Measurements from ENCODE around the gene ATXN10.

The ATXN10 gene

DNA sequence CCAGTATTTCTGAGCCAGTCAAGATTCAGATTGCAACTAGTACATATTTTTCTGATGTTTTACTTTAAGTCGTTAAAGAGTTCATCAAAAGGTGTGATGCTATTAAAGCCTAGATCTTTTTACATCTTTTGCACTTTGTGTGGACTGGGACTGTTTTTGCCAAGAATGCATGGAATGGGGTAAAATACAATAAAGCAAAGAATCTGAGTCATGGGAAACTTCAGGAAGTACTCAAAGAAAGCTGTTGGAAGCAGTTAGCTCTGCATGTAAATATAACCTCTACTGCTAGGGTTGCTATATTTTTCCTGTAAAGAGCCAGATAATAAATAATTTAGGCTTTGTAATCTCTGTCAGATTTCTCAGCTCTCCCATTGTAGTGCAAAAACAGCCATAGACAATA, 20.9 kb downstream of the ATXN10 start:
- TF ChIP-seq, protein P1, sequence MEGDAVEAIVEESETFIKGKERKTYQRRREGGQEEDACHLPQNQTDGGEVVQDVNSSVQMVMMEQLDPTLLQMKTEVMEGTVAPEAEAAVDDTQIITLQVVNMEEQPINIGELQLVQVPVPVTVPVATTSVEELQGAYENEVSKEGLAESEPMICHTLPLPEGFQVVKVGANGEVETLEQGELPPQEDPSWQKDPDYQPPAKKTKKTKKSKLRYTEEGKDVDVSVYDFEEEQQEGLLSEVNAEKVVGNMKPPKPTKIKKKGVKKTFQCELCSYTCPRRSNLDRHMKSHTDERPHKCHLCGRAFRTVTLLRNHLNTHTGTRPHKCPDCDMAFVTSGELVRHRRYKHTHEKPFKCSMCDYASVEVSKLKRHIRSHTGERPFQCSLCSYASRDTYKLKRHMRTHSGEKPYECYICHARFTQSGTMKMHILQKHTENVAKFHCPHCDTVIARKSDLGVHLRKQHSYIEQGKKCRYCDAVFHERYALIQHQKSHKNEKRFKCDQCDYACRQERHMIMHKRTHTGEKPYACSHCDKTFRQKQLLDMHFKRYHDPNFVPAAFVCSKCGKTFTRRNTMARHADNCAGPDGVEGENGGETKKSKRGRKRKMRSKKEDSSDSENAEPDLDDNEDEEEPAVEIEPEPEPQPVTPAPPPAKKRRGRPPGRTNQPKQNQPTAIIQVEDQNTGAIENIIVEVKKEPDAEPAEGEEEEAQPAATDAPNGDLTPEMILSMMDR (IDR thresholded peaks at IDR 0.05; ENCODE audit: low read depth, low read length, missing control alignments): no peak
- no peak overlapping the region for H3K4me3 ChIP-seq (replicated peaks; ENCODE audit: low read depth, low read length)
- no peak for DNase-seq (ENCODE audit: extremely low read depth, low read depth)

- no peak overlapping the region for H3K4me3 ChIP-seq (replicated peaks; ENCODE audit: low read depth, low read length)
- TF ChIP-seq, protein P1 (IDR thresholded peaks at IDR 0.05; ENCODE audit: low read depth, low read length, missing control alignments): no peak
- no peak for DNase-seq (ENCODE audit: extremely low read depth, low read depth)
Observed at GRCh38 chr22:45693835-45694234, 22.2 kb downstream of the ATXN10 start.

DNA sequence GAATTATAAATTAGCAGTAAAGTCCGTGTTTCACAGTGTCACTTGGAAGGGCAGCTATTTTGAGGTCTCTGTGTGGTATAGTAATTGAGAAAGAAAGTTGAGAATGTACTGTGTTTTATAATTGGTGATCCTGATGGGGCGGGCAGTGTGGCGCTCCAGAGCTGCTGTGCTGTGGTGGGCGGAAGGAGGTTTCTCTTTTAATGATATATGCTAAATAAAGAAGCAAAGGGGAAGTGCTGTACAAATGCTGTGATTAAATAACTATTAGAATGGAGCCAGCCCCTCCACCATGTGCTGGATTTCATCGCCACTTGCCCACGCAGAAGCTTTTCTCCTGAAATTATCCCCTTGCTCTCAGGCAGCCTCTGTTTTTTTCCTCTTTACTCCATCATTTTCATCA, 24.6 kb downstream of the ATXN10 start:
- TF ChIP-seq, protein P1 (IDR thresholded peaks at IDR 0.05; ENCODE audit: low read depth, low read length, missing control alignments): no peak
- H3K4me3 ChIP-seq (replicated peaks; ENCODE audit: low read depth, low read length): no peak overlapping the region
- DNase-seq (ENCODE audit: extremely low read depth, low read depth): no peak

DNA sequence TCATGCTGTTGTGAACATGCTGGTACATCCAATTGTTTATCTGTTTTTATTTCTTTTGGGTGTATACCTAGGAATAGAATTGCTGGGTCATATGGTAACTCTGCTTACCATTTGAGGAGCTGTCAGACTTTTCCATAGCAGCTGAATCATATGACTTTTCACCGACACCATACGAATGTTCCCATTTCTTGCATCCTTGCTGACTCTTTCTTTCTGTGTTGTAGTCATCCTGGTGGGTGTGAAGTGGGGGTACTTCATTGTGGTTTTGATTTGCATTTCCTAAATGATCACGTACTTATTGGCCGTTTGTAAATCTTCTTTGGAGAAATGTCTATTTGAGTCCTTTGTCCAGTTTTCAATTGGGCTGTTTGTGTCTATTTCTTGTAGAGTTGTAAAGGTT, 26.5 kb downstream of the ATXN10 start:
- TF ChIP-seq, protein P1 (IDR thresholded peaks at IDR 0.05; ENCODE audit: low read depth, low read length, missing control alignments): no peak
- DNase-seq (ENCODE audit: extremely low read depth, low read depth): no peak

GRCh38 chr22:45702981-45703380, 31.3 kb downstream of the ATXN10 start:
- no peak for DNase-seq (ENCODE audit: extremely low read depth, low read depth)
- TF ChIP-seq, protein P1 (IDR thresholded peaks at IDR 0.05; ENCODE audit: low read depth, low read length, missing control alignments): no peak
- H3K4me3 ChIP-seq (replicated peaks; ENCODE audit: low read depth, low read length): no peak overlapping the region

More for the DNA sequence above, 26.5 kb downstream of the ATXN10 start:
- H3K4me3 ChIP-seq (replicated peaks; ENCODE audit: low read depth, low read length): no peak overlapping the region

GRCh38 chr22:45703758-45704157, 32.1 kb downstream of the ATXN10 start:
- TF ChIP-seq, protein P1 (IDR thresholded peaks at IDR 0.05; ENCODE audit: low read depth, low read length, missing control alignments): no peak
- DNase-seq (ENCODE audit: extremely low read depth, low read depth): no peak
- H3K4me3 ChIP-seq (replicated peaks; ENCODE audit: low read depth, low read length): no peak overlapping the region

DNA sequence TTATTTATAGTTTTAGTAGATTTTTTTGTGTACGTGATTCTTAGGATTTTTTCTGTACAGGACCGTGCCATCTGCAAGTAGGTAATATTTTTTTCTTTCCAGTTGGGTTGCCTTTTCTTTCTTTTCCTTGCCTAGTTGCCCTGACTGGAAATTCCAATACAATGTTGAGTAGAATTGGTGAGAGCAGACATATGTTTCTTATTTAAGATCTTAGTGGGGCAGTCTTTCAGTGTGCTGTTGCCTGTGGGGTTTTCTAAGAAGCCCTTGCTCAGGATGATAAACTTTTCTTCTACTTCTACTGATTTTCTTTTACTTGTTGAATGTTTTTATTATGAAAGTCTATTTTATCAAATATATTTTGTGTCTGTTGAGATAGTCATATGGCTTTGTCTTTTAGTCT, 33.0 kb downstream of the ATXN10 start:
- no peak overlapping the region for H3K4me3 ChIP-seq (replicated peaks; ENCODE audit: low read depth, low read length)
- no peak for DNase-seq (ENCODE audit: extremely low read depth, low read depth)
- TF ChIP-seq, protein P1 (IDR thresholded peaks at IDR 0.05; ENCODE audit: low read depth, low read length, missing control alignments): no peak
